Parathyroid adenoma (tissue), 2 donors: Measurements from ENCODE around the gene HOXB3.

Source experiments
- H2AFZ ChIP-seq: fragments of 300-600 bp; sonication (generic); one replicate; pipeline ENCODE4 v1.7.0; 2017; ENCODE audit warnings: antibody characterized with exemption, mild to moderate bottlenecking
- H3K27ac ChIP-seq: fragments of 300-600 bp; sonication (generic); one replicate; pipeline ENCODE4 v1.7.0; 2017
- H3K27me3 ChIP-seq: fragments of 300-600 bp; sonication (generic); one replicate; pipeline ENCODE4 v1.7.0; 2017; ENCODE audit warnings: low read length; ENCODE audit not compliant: control insufficient read depth, insufficient read depth
- H3K36me3 ChIP-seq: fragments of 300-600 bp; sonication (generic); one replicate; pipeline ENCODE4 v1.7.0; 2017; ENCODE audit warnings: low read length; ENCODE audit not compliant: control insufficient read depth, insufficient read depth
- H3K4me1 ChIP-seq: fragments of 300-600 bp; sonication (generic); one replicate; pipeline ENCODE4 v1.7.0; 2017; ENCODE audit warnings: control low read depth
- H3K4me2 ChIP-seq: fragments of 300-600 bp; sonication (generic); one replicate; pipeline ENCODE4 v1.7.0; 2017; ENCODE audit warnings: low read length
- H3K4me3 ChIP-seq: fragments of 300-600 bp; sonication (generic); one replicate; pipeline ENCODE4 v1.7.0; 2017; ENCODE audit warnings: low read depth, low read length
- H3K79me2 ChIP-seq: fragments of 300-600 bp; sonication (generic); one replicate; pipeline ENCODE4 v1.7.0; 2017; ENCODE audit warnings: control low read depth
- H3K9ac ChIP-seq: fragments of 300-600 bp; sonication (generic); one replicate; pipeline ENCODE4 v1.7.0; 2017; ENCODE audit warnings: mild to moderate bottlenecking
- H3K9me3 ChIP-seq: fragments of 300-600 bp; sonication (generic); one replicate; pipeline ENCODE4 v1.7.0; 2017; ENCODE audit warnings: low read length; ENCODE audit not compliant: control insufficient read depth
- TF ChIP-seq, protein P1 (sequence below): fragments of 300-600 bp; sonication (generic); IDR thresholded peaks from one replicate; pipeline ENCODE4 v1.7.0; 2017; ENCODE audit warnings: antibody characterized with exemption, mild to moderate bottlenecking
- donor health status: primary hyperparathyroidism.

Gene HOXB3

DNA sequence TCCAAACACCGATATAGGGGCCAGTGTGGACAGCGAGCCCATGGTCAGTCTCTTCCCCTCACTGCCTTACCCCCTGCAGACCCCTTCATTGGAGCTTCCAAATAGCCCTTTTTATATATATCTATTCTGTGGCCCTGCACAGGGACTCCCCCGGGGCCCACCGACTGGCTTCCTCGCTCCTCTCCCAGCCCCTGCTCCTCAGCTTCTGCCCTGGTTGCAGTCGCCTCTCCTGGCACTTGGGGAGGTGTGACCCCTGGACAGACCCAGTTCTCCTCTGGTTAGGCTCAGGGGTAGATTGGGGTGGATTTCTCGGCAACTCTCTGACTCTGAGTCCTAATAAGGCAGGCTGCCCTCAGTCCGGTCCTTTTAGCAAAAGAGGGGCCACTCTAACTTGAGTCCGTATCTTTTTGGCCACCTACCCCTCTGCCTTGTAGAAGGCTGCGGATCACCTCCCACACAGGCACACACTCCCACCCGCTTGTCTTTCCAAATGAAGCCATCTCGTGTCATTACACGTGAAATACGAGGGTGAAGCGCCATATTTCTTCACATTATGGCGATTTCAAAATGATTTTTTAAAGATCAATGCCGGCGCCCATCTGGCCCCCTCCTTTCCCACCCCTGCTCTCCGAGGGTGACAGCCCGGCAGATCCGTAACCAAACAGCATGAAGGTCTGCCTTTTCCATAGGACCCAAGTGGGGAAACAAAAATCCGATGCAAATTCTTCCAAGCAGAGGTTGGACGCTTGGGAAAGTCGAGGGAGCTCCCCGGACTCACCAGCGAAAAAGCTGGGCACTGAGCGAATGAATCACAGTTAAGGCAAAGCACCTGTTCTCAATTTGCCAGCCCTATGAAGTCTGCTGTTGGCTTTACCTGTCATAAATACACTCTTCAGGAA, 37.8 kb upstream of the HOXB3 start:
- no peak overlapping the region for H3K9ac ChIP-seq
- H2AFZ ChIP-seq, result no peak overlapping the region
- no peaks in the 10 kb centered on the region for H3K9me3 ChIP-seq
- no peaks in the 10 kb centered on the region for H3K79me2 ChIP-seq
- TF ChIP-seq, protein P1, sequence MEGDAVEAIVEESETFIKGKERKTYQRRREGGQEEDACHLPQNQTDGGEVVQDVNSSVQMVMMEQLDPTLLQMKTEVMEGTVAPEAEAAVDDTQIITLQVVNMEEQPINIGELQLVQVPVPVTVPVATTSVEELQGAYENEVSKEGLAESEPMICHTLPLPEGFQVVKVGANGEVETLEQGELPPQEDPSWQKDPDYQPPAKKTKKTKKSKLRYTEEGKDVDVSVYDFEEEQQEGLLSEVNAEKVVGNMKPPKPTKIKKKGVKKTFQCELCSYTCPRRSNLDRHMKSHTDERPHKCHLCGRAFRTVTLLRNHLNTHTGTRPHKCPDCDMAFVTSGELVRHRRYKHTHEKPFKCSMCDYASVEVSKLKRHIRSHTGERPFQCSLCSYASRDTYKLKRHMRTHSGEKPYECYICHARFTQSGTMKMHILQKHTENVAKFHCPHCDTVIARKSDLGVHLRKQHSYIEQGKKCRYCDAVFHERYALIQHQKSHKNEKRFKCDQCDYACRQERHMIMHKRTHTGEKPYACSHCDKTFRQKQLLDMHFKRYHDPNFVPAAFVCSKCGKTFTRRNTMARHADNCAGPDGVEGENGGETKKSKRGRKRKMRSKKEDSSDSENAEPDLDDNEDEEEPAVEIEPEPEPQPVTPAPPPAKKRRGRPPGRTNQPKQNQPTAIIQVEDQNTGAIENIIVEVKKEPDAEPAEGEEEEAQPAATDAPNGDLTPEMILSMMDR, result no peak
- H3K4me3 ChIP-seq, result no peak overlapping the region
- peaks cover 6% of the 10 kb centered on the region for H3K4me1 ChIP-seq
- no peaks in the 10 kb centered on the region for H3K36me3 ChIP-seq
- peaks cover 42% of the 10 kb centered on the region for H3K27me3 ChIP-seq
- no peak overlapping the region for H3K4me2 ChIP-seq
- no peak overlapping the region for H3K27ac ChIP-seq

DNA sequence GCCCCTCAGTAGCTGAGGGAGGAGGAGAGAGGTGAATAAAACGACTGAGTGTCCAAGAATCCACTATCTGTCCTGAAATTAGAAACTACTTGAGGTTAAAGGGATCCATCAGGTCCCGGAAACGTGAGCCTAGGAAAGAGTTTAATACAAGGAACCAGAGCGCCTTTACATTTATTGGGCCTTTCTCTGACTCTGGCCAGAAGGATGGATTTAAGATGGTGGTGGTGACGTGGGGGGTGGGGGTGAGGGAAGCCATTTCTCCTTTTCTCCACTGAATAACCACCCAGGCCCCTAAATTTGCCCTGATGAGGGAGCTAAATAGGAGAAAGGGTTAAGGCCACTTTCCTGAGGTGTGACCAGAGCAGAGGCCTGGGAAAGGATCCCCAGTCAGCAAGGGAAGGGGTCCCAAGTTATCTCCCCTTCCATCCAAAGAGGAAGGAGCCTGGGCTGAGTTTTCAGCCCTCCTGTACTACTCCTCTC, 37.1 kb upstream of the HOXB3 start:
- Histone ChIP-seq H3K27ac (no peak overlapping the region), H3K9ac (no peak overlapping the region), H3K27me3 (peaks cover 44% of the 10 kb centered on the region)

DNA sequence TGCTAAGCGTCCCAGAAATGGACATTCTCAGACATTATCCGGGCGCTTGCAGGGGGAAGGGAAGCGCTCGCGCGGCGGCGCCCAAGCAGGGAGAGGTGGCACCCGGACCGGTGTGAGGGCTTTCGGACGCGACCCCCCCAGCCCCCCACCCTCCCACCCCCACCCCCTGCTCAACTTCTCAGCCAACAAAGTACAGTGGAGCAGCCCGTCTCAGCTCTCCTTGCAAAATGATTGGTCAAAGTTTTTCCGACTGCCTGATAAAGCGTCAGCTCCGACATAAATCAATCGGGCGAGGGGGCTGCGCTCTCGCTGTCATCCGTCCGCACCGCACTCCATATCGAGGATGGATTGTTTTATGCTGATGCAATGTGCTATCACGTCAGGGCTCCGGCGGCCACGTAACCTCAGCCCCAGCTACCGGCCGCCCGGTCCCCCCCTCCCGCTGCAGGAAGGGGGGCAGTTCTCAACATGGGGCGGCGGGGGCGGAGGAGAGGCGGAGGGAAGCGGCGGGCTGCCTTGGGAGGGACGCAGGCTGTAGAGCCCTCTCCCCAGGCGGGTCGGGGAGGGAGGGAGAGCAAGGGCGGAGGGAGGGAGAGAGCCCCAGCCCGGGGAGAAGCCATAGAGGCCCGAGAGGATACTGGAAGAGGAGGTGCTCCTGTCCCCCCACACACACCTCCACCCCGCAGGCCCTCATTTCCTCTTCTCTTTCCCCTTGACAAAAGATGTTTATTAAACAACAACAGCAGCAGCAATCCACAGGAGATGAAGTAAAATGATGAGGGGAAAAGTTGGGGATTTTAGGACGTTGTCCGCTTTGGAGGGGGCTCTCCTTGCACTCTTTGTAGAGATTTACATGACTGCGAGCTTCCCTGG, 36.4 kb upstream of the HOXB3 start, which contains the start of gene HOXB9:
Gene HOXB9 (minus strand): TSS at position 114 of the 873 bp plus-strand sequence. CDS start 89 bp downstream, at position 25.
- Histone ChIP-seq H3K27me3 (peaks cover 43% of the 10 kb centered on the region), H3K4me1 (peaks cover 6% of the 10 kb centered on the region), H3K79me2 (no peaks in the 10 kb centered on the region), H3K4me3 (peak within 1 kb of the TSS; percentile 31), H3K9me3 (no peaks in the 10 kb centered on the region), H3K36me3 (no peaks in the 10 kb centered on the region), H3K4me2 (peak within 1 kb of the TSS; percentile 58), H3K27ac (no peak within 1 kb of the TSS), H3K9ac (no peak within 1 kb of the TSS), H2AFZ (no peak within 1 kb of the TSS)
- TF ChIP-seq, protein P1, result no peak

More for the DNA sequence above, 37.1 kb upstream of the HOXB3 start:
- Histone ChIP-seq H3K36me3 (no peaks in the 10 kb centered on the region), H3K79me2 (no peaks in the 10 kb centered on the region), H3K4me3 (no peak overlapping the region), H3K4me2 (no peak overlapping the region), H3K9me3 (no peaks in the 10 kb centered on the region), H2AFZ (no peak overlapping the region), H3K4me1 (peaks cover 6% of the 10 kb centered on the region)
- TF ChIP-seq, protein P1, result no peak

DNA sequence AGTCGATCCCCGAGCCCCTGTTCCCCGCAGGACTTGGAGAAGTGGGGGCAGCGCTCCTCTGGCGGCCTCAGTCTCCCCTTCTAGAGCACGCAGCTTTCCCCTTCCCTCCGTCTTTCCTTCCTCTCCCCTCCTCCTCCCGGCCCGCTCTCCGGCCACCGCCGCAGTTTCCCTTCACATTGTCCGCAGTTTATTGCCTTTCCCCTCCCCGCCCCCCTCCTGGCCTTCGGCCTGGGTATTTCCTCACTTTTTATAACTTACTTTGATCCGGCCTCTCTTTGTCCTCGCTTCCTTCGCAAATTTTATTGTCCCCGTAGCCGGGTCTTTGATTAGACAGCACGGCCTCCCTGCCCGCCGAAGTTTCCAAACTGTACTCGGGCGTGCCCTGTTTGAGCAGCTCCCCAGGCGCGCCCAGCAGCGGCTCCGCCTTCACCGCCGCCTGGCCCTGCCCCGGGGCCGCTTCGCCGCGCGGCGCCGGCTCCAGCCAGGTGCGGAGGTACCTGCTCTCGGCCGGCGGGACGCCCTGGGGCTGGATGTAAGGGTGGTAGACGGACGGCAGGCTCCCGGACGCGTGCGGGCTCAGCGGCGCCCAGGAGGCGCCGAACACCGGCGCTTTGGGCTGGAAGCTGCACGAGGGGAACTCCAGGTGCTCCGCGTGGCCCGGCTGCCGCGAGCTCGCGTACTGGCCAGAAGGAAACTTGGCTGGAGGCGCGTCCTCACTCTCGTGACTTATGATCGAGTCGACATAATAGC, 35.6 kb upstream of the HOXB3 start:
- Histone ChIP-seq H3K27me3 (peaks cover 42% of the 10 kb centered on the region), H3K36me3 (no peaks in the 10 kb centered on the region), H3K4me3 (peak overlapping the region; percentile 31), H3K79me2 (no peaks in the 10 kb centered on the region), H3K4me1 (peaks cover 6% of the 10 kb centered on the region), H3K27ac (no peak overlapping the region), H3K9ac (no peak overlapping the region), H3K4me2 (peak overlapping the region; percentile 58), H2AFZ (no peak overlapping the region), H3K9me3 (no peaks in the 10 kb centered on the region)
- TF ChIP-seq, protein P1, result no peak
